Right lobe of liver (tissue), 6 donors: Measurements from ENCODE around the gene XPO1. TPM values are rescaled to one million over a fixed set of nuclear protein-coding genes. Genes with fewer than 3 reads are reported as not detected.
A peak's percentile ranks its signal among the peaks of the same experiment; 100 is the strongest.

ENCODE experiments used
- ATAC-seq, 4 donors: fragments of 200-7000 bp; cut with Tn5 transposase; one replicate each; pipeline ENCODE4 v1.9.1; 2020; ENCODE audit warnings: mild to moderate bottlenecking in 4 of 4, moderate library complexity in 4 of 4
- DNase-seq, 3 donors: peaks; one replicate each; pipeline ENCODE4 v3.0.0-alpha.2; 2020
- H3K27ac ChIP-seq, 3 donors: fragments of 200-600 bp; one replicate each; pipeline ENCODE4 v1.8.0; 2022
- H3K27me3 ChIP-seq, 2 donors: fragments of 200-600 bp; one replicate each; pipeline ENCODE4 v1.8.0; 2022
- H3K36me3 ChIP-seq, 4 donors: fragments of 200-600 bp; sonication (generic) in 1 of 4; one replicate each; pipeline versions ENCODE4 v1.5.1 to v1.8.0; 2017 to 2022; ENCODE audit warnings: control low read depth in 1 of 4
- H3K4me1 ChIP-seq, 4 donors: fragments of 200-600 bp; sonication (generic) in 1 of 4; one replicate each; pipeline versions ENCODE4 v1.5.1 to v1.8.0; 2017 to 2022; ENCODE audit warnings: control low read depth in 1 of 4
- H3K4me3 ChIP-seq, 3 donors: fragments of 200-600 bp; one replicate each; pipeline ENCODE4 v1.8.0; 2022
- H3K9me3 ChIP-seq, 4 donors: fragments of 200-600 bp; sonication (generic) in 1 of 4; one replicate each; pipeline versions ENCODE4 v1.5.1 to v1.8.0; 2017 to 2022; ENCODE audit warnings: control low read depth in 1 of 4
- POLR2A ChIP-seq: fragments of 450-650 bp; IDR thresholded peaks from one replicate; pipeline ENCODE4 v1.6.1; 2017; ENCODE audit warnings: antibody characterized with exemption, mild to moderate bottlenecking
- WGBS: methylation state at CpG from one replicate; pipeline ENCODE4 v1.1.6; 2018; ENCODE audit warnings: low coverage, low lambda C conversion rate; ENCODE audit not compliant: insufficient coverage; ENCODE audit errors: missing lambda C conversion rate; 5-methylcytosine and 5-hydroxymethylcytosine counted together
- intact Hi-C, 2 donors: fragments of 100-400 bp; cut with DNase I; formaldehyde crosslinking; loops; one replicate each; pipeline versions ENCODE4 v1.11.2 to v1.14.1; 2022
- total RNA-seq, 6 experiments: library from RNA; depleted of rRNA in 2 of 6; stranded (reverse); fragments of >200 nt in 2 of 6; fragmentation: NEBNext Ultra II Directional in 3 of 6; extraction: Animal tissue kit (Norgen Biotek cat#: 25700) in 3 of 6; gene quantifications; one replicate each; pipeline versions ENCODE4 v1.1.0 to v1.2.4, GENCODE V29; 2016 to 2023
- TF ChIP-seq, protein P1 (sequence below), 4 donors: fragments of 200-600 bp in 3 of 4; fragments of 450-650 bp in 1 of 4; IDR thresholded peaks; one replicate each; pipeline versions ENCODE4 v1.5.1 to v1.8.0; 2016 to 2022; ENCODE audit warnings: antibody characterized with exemption in 4 of 4, mild to moderate bottlenecking in 2 of 4
- donor health status: DM: no; HTN: yes; CAD: no.
- donor health status: DM: no; HTN: no; CAD: no.
- donor health status: DM: no; HTN: no; CAD: no.
- donor health status: DM: no; HTN: yes; CAD: no.
- donor health status: DM: no; HTN: yes; CAD: no.

The XPO1 gene
- total RNA-seq, 6 experiments from 2014 or later: 38.6 to 63.2 (median 51.2) TPM

DNA sequence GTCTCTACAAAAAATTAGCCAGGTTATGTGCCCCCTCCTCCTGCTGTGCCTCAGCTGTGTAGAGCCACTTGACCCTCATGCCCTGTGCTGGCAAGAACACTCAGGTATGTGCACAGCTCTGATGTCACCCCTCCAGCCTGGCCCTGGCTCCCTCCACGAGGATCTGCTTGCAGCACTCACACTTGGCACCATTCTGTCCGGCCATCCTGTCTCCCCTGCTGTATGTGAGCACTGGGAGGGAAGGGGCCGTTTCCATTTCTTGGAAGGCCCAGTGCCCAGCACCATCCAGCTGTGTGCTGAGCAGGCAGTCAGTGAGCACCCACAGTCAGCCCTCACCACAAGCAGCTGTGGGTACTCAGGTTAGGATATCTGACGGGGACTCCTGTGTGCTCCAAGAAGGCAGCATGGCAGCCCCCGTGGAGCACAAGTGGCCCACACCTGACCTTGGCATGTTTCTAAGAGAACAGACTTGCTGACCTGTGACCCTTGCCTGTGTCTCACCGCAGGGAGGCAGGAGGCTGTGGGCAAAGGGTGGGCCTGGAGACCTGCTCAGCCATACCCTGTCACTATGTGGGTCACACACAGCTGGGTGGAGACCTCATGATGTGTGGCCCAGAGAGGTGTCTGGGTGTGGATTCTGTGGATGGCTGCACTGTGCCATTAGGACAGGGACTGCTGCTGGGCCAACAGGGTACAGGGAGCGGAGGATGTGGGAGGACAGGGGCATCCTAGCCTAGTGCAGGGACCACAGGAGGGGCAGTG, 98.7 kb downstream of the XPO1 start:
- H3K4me1 ChIP-seq: peaks cover 0 to 64% (median 13%) of the 10 kb centered on the region in 4 donors
- H3K36me3 ChIP-seq: no peaks in the 10 kb centered on the region
- no peak overlapping the region for H3K4me3 ChIP-seq
- intact Hi-C loops: no loop called here
- H3K9me3 ChIP-seq: no peaks in the 10 kb centered on the region
- H3K27ac ChIP-seq: no peak overlapping the region
- no peaks in the 10 kb centered on the region for H3K27me3 ChIP-seq
- WGBS: 58% methylated on average over 3 of the region's 7 CpGs
- ATAC-seq (peak; percentile 61 to 71 (median 70)), DNase-seq (peak; percentile 55 to 69 (median 67))
- TF ChIP-seq, protein P1, sequence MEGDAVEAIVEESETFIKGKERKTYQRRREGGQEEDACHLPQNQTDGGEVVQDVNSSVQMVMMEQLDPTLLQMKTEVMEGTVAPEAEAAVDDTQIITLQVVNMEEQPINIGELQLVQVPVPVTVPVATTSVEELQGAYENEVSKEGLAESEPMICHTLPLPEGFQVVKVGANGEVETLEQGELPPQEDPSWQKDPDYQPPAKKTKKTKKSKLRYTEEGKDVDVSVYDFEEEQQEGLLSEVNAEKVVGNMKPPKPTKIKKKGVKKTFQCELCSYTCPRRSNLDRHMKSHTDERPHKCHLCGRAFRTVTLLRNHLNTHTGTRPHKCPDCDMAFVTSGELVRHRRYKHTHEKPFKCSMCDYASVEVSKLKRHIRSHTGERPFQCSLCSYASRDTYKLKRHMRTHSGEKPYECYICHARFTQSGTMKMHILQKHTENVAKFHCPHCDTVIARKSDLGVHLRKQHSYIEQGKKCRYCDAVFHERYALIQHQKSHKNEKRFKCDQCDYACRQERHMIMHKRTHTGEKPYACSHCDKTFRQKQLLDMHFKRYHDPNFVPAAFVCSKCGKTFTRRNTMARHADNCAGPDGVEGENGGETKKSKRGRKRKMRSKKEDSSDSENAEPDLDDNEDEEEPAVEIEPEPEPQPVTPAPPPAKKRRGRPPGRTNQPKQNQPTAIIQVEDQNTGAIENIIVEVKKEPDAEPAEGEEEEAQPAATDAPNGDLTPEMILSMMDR (IDR thresholded peaks at IDR 0.05): no peak
- no peak for TF ChIP-seq POLR2A

DNA sequence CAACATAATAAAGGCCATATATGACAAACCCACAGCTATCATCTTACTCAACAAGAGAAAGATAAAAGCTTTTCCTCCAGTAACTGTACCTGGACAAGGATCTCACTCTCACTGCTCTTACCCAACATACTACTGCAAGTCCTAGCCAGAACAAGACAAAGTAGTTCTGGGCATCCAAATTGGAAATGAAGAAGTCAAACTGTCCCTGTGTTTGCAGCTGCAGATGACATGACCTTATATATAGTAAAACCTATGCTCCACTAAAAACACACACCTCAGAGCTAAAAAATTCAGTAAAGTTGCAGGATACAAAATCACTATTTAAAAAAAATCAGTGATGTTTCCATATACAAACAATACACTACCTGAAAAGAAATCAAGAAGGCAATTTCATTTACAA, 99.5 kb downstream of the XPO1 start:
- Histone ChIP-seq H3K27ac (no peak overlapping the region), H3K4me3 (no peak overlapping the region), H3K4me1 (peaks cover 0 to 67% (median 9%) of the 10 kb centered on the region in 4 donors), H3K36me3 (no peaks in the 10 kb centered on the region), H3K9me3 (no peaks in the 10 kb centered on the region), H3K27me3 (no peaks in the 10 kb centered on the region)
- no peak for TF ChIP-seq POLR2A
- TF ChIP-seq, protein P1 (IDR thresholded peaks at IDR 0.05): no peak
- ATAC-seq: no peak
- intact Hi-C loops: no loop called here
- DNase-seq: no peak

DNA sequence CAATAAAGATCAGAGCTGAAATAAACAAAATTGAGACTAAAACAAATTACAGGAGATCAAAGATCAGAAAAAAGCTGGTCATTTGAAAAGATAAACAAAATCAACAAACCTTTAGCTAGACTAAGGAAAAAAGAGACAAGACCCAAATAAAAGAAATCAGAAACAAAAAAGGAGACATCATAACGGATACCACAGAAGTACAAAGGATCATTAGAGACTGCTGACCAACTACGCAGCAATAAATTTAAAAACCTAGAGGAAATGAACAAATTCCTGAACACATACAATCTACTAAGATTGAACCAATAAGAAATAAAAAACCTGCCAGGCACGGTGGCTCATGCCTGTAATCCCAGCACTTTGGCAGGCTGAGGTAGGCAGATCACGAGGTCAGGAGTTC, 101.0 kb downstream of the XPO1 start:
- TF ChIP-seq, protein P1 (IDR thresholded peaks at IDR 0.05): no peak
- TF ChIP-seq POLR2A: no peak
- no peaks in the 10 kb centered on the region for H3K27me3 ChIP-seq
- intact Hi-C loops: no loop called here
- peak in 1 of 4 donors; percentile 3 for ATAC-seq
- no peak overlapping the region for H3K4me3 ChIP-seq
- peak overlapping the region in 2 of 3 donors; percentile 58 to 60 for H3K27ac ChIP-seq
- WGBS: 27% methylated on average over 4 of the region's 4 CpGs
- no peaks in the 10 kb centered on the region for H3K9me3 ChIP-seq
- DNase-seq: no peak
- peaks cover 0 to 60% (median 7%) of the 10 kb centered on the region in 4 donors for H3K4me1 ChIP-seq
- no peaks in the 10 kb centered on the region for H3K36me3 ChIP-seq

DNA sequence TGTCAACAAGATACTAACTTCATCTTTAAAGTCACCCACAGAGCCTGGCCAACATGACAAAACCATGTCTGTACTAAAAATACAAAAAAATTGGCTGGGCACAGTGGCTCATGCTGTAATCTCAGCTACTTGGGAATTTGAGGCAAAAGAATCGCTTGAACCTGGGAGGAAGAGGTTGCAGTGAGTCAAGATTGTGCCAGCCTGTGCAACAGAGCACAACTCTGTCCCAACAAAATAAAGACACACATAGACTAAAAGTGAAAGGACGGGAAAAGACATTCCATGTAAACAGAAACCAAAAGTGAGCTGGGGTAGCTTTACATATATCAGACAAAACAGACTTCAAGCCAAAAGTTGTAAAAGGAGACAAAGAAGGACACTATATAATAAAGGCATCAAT, 102.1 kb downstream of the XPO1 start:
- H3K27me3 ChIP-seq: no peaks in the 10 kb centered on the region
- TF ChIP-seq POLR2A: no peak
- TF ChIP-seq, protein P1 (IDR thresholded peaks at IDR 0.05): no peak
- intact Hi-C loops: no loop called here
- peaks cover 0 to 60% (median 7%) of the 10 kb centered on the region in 4 donors for H3K4me1 ChIP-seq
- H3K4me3 ChIP-seq: peak overlapping the region in 2 of 3 donors; percentile 10 to 24
- ATAC-seq: peak; percentile 69 to 80 (median 77)
- no peak for DNase-seq
- H3K27ac ChIP-seq: peak overlapping the region in 2 of 3 donors; percentile 58 to 60
- H3K9me3 ChIP-seq: no peaks in the 10 kb centered on the region
- H3K36me3 ChIP-seq: no peaks in the 10 kb centered on the region
- WGBS: 8% methylated on average over 2 of the region's 2 CpGs
